Stimulated activated CD8-positive, alpha-beta memory T cell treated with anti-CD3 and anti-CD28 coated beads, Interleukin-4, amount 100 ng/mL, for 24 hours (primary cell): ENCODE data around the gene LAMC1.

ENCODE experiments used
- DNase-seq: peaks from one replicate; pipeline ENCODE4 v3.0.0-alpha.2; 2020; ENCODE audit warnings: low read depth

LAMC1 gene

DNA sequence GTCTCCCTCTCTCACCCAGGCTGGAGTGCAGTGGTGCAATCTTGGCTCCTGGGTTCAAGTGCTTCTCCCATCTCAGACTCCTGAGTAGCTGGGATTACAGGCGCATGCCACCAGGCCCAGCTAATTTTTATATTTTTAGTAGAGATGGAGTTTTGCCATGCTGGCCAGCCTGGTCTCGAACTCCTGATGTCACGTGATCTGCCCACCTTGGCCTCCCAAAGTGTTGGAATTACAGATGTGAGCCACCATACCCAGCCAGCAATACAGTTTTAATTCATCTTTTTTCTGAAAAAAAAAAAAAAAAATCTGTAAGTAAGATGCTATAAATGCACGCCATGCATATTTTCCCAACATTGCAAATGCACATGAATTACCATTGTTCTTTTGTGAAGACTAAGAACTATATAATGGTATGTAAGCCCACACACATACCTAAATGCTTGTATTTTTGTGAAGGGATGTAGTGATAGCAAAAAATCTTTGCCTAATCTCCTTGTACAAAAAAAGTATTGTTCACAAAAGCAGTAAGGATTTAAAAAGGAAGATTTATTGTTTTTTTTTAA is 170.8 kb downstream of the LAMC1 start:
- DNase-seq: no peak

- DNase-seq: no peak
These were observed 171.4 kb downstream of the LAMC1 start for GRCh38 chr1:183194527-183195141.

- DNase-seq: no peak
These were observed 171.9 kb downstream of the LAMC1 start for GRCh38 chr1:183195142-183195574.
